Gastrocnemius medialis (tissue), 4 donors: Measurements from ENCODE around the gene C3orf70. TPM values are rescaled to one million over a fixed set of nuclear protein-coding genes. Genes with fewer than 3 reads are reported as not detected.

ENCODE experiments used
- ATAC-seq, 2 donors: fragments of 150-250 bp; one replicate each; pipeline ENCODE4 v1.9.1; 2016
- DNase-seq, 2 donors: peaks; one replicate each; pipeline ENCODE4 v3.0.0-alpha.2; 2019
- H3K27ac ChIP-seq, 4 donors: fragments of 200-600 bp; sonication (generic); 1 replicate in 1 of 4; 2 replicates in 3 of 4; pipeline ENCODE4 v1.5.1; 2016 to 2018; ENCODE audit warnings: mild to moderate bottlenecking in 2 of 4, moderate library complexity in 1 of 4
- H3K27me3 ChIP-seq, 3 donors: fragments of 200-600 bp; sonication (generic) in 2 of 3; 1 replicate in 1 of 3; 2 replicates in 2 of 3; pipeline versions ENCODE4 v1.5.1 to v1.6.0; 2016 to 2019; ENCODE audit warnings: mild to moderate bottlenecking in 1 of 3, moderate library complexity in 1 of 3
- H3K36me3 ChIP-seq, 2 donors: fragments of 200-600 bp; sonication (generic) in 1 of 2; one replicate each; pipeline ENCODE4 v1.5.1; 2017 to 2018
- H3K4me1 ChIP-seq, 2 donors: fragments of 200-600 bp; sonication (generic) in 1 of 2; one replicate each; pipeline ENCODE4 v1.5.1; 2016 to 2017; ENCODE audit warnings: mild to moderate bottlenecking in 2 of 2
- H3K4me3 ChIP-seq, 4 donors: fragments of 200-600 bp; sonication (generic) in 3 of 4; 1 replicate in 1 of 4; 2 replicates in 3 of 4; pipeline ENCODE4 v1.5.1; 2016 to 2019; ENCODE audit warnings: mild to moderate bottlenecking in 2 of 4
- H3K9me3 ChIP-seq, 3 donors: fragments of 200-600 bp; sonication (generic) in 2 of 3; 1 replicate in 1 of 3; 2 replicates in 2 of 3; pipeline ENCODE4 v1.5.1; 2016 to 2019
- CTCF ChIP-seq, 5 experiments: fragments of 450-650 bp in 3 of 5; fragments of 200-600 bp in 2 of 5; sonication (generic) in 2 of 5; IDR thresholded peaks in 4 of 5; conservative IDR thresholded peaks in 1 of 5; 1 replicate in 4 of 5; 2 replicates in 1 of 5; pipeline ENCODE4 v1.5.1; 2016 to 2019; ENCODE audit warnings: antibody characterized with exemption in 5 of 5, mild to moderate bottlenecking in 3 of 5, moderate library complexity in 3 of 5
- POLR2A ChIP-seq, 2 donors: fragments of 450-650 bp; IDR thresholded peaks; one replicate each; pipeline ENCODE4 v1.6.1; 2017; ENCODE audit warnings: antibody characterized with exemption in 2 of 2, mild to moderate bottlenecking in 2 of 2, moderate library complexity in 2 of 2
- in situ Hi-C, 4 donors: fragments of 200-750 bp; cut with MboI; loops; one replicate each; pipeline versions ENCODE4 v1.15.0 to v1.8.0; 2017; ENCODE audit warnings: low sequenced_read_pairs in 4 of 4
- intact Hi-C: fragments of 100-400 bp; cut with DNase I; formaldehyde crosslinking; loops from one replicate; pipeline ENCODE4 v1.15.1; 2023; ENCODE audit warnings: low total_unique reads
- total RNA-seq, 4 donors: library from RNA; depleted of rRNA; stranded (reverse); fragments of >200 nt; gene quantifications; one replicate each; pipeline versions ENCODE4 v1.1.0 to v1.2.3, GENCODE V29; 2016

C3orf70 gene
- total RNA-seq, 4 donors from 2014 or later, result 0.42 to 1.1 (median 0.59) TPM

GRCh38 chr3:185082149-185082548 is 70.7 kb downstream of the C3orf70 start:
- Histone ChIP-seq H3K27ac (no peak overlapping the region), H3K27me3 (no peaks in the 10 kb centered on the region), H3K36me3 (no peaks in the 10 kb centered on the region), H3K4me1 (no peaks in the 10 kb centered on the region), H3K9me3 (no peaks in the 10 kb centered on the region), H3K4me3 (no peak overlapping the region)
- ATAC-seq (no peak), DNase-seq (no peak)
- in situ Hi-C loops (no loop called here), intact Hi-C loops (no loop called here)
- TF ChIP-seq POLR2A (IDR thresholded peaks at IDR 0.05) (no peak), CTCF (IDR thresholded peaks at IDR 0.05 in 4 of 5, conservative IDR thresholded peaks at IDR 0.05 in 1 of 5) (no peak)

GRCh38 chr3:185081521-185081920 is 71.3 kb downstream of the C3orf70 start:
- H3K4me1 ChIP-seq, result no peaks in the 10 kb centered on the region
- no peak overlapping the region for H3K4me3 ChIP-seq
- TF ChIP-seq POLR2A (IDR thresholded peaks at IDR 0.05), result no peak
- no peak for TF ChIP-seq CTCF (IDR thresholded peaks at IDR 0.05 in 4 of 5, conservative IDR thresholded peaks at IDR 0.05 in 1 of 5)
- H3K27me3 ChIP-seq, result no peaks in the 10 kb centered on the region
- H3K27ac ChIP-seq, result no peak overlapping the region
- no peak for DNase-seq
- ATAC-seq, result no peak
- intact Hi-C loops, result no loop called here
- no peaks in the 10 kb centered on the region for H3K9me3 ChIP-seq
- no peaks in the 10 kb centered on the region for H3K36me3 ChIP-seq
- in situ Hi-C loops, result no loop called here

GRCh38 chr3:185079625-185080024 is 73.2 kb downstream of the C3orf70 start:
- Histone ChIP-seq H3K27ac (no peak overlapping the region), H3K4me3 (no peak overlapping the region), H3K9me3 (no peaks in the 10 kb centered on the region), H3K27me3 (no peaks in the 10 kb centered on the region), H3K4me1 (no peaks in the 10 kb centered on the region), H3K36me3 (no peaks in the 10 kb centered on the region)
- DNase-seq (no peak), ATAC-seq (no peak)
- TF ChIP-seq POLR2A (IDR thresholded peaks at IDR 0.05), result no peak
- no peak for TF ChIP-seq CTCF (IDR thresholded peaks at IDR 0.05 in 4 of 5, conservative IDR thresholded peaks at IDR 0.05 in 1 of 5)
- in situ Hi-C loops, result no loop called here
- intact Hi-C loops, result no loop called here

GRCh38 chr3:185076219-185076618 is 76.6 kb downstream of the C3orf70 start:
- no peaks in the 10 kb centered on the region for H3K4me1 ChIP-seq
- no peaks in the 10 kb centered on the region for H3K9me3 ChIP-seq
- in situ Hi-C loops (no loop called here), intact Hi-C loops (no loop called here)
- DNase-seq, result no peak
- H3K27ac ChIP-seq, result no peak overlapping the region
- ATAC-seq, result no peak
- H3K27me3 ChIP-seq, result no peaks in the 10 kb centered on the region
- H3K4me3 ChIP-seq, result no peak overlapping the region
- no peak for TF ChIP-seq CTCF (IDR thresholded peaks at IDR 0.05 in 4 of 5, conservative IDR thresholded peaks at IDR 0.05 in 1 of 5)
- TF ChIP-seq POLR2A (IDR thresholded peaks at IDR 0.05), result no peak
- H3K36me3 ChIP-seq, result no peaks in the 10 kb centered on the region

- intact Hi-C loops, result no loop called here
- H3K9me3 ChIP-seq, result no peaks in the 10 kb centered on the region
- no peak for TF ChIP-seq CTCF (IDR thresholded peaks at IDR 0.05 in 4 of 5, conservative IDR thresholded peaks at IDR 0.05 in 1 of 5)
- no peak for TF ChIP-seq POLR2A (IDR thresholded peaks at IDR 0.05)
- ATAC-seq (no peak), DNase-seq (no peak)
- H3K27ac ChIP-seq, result no peak overlapping the region
- no peak overlapping the region for H3K4me3 ChIP-seq
- no peaks in the 10 kb centered on the region for H3K36me3 ChIP-seq
- in situ Hi-C loops, result no loop called here
- H3K27me3 ChIP-seq, result no peaks in the 10 kb centered on the region
- H3K4me1 ChIP-seq, result no peaks in the 10 kb centered on the region
Measured at GRCh38 chr3:185075547-185075946, 77.3 kb downstream of the C3orf70 start.
